Upper lobe of right lung (tissue), 1 donor: Measurements from ENCODE around the gene ACOXL. TPM values are rescaled to one million over a fixed set of nuclear protein-coding genes. Genes with fewer than 3 reads are reported as not detected.
A peak's percentile ranks its signal among the peaks of the same experiment; 100 is the strongest.
"Not testable (repeated sequence)": the region's sequence is repeated elsewhere in the genome, so short reads cannot be mapped to it uniquely, and the experiment has no call there.

ENCODE experiments used
- ATAC-seq: fragments of 200-7000 bp; cut with Tn5 transposase; one replicate; pipeline ENCODE4 v1.9.1; 2020; ENCODE audit warnings: mild to moderate bottlenecking, moderate library complexity
- DNase-seq: peaks from one replicate; pipeline ENCODE4 v3.0.0-alpha.2; 2020
- H3K27ac ChIP-seq: fragments of 200-600 bp; one replicate; pipeline ENCODE4 v1.8.0; 2022
- H3K27me3 ChIP-seq: fragments of 200-600 bp; one replicate; pipeline ENCODE4 v1.8.0; 2022; ENCODE audit warnings: mild to moderate bottlenecking
- H3K36me3 ChIP-seq: fragments of 200-600 bp; one replicate; pipeline ENCODE4 v1.8.0; 2022
- H3K4me1 ChIP-seq: fragments of 200-600 bp; one replicate; pipeline ENCODE4 v1.8.0; 2022
- H3K4me3 ChIP-seq: fragments of 200-600 bp; one replicate; pipeline ENCODE4 v1.8.0; 2022; ENCODE audit warnings: mild to moderate bottlenecking
- H3K9me3 ChIP-seq: fragments of 200-600 bp; one replicate; pipeline ENCODE4 v1.8.0; 2022
- CTCF ChIP-seq: fragments of 200-600 bp; IDR thresholded peaks from one replicate; pipeline ENCODE4 v1.8.0; 2022; ENCODE audit warnings: antibody characterized with exemption
- intact Hi-C: fragments of 100-400 bp; cut with DNase I; formaldehyde crosslinking; loops from one replicate; pipeline ENCODE4 v1.11.0; 2022
- long read RNA-seq: library from polyadenylated mRNA; unstranded; transcript quantifications from one replicate; pipeline ENCODE4 v2.0.0, GENCODE V29; 2021
- total RNA-seq: library from RNA; stranded (reverse); fragmentation: NEBNext Ultra II Directional; extraction: Animal tissue kit (Norgen Biotek cat#: 25700); gene quantifications from one replicate; pipeline ENCODE4 v1.2.1, GENCODE V29; 2021
- donor health status: DM: no; HTN: yes; CAD: no; lungs with severe emphysema.

The ACOXL gene
- total RNA-seq: 47.5 TPM
- long read RNA-seq, transcript ACOXL-205 (18 exons, 2,373 nt): major isoform, 9 of 77 reads
- long read RNA-seq, partial matches to known transcripts: 6 of 77 reads
- long read RNA-seq, other reads (novel, unspliced or antisense): 60 of 77 reads

GRCh38 chr2:110732422-110733413, at the start of gene ACOXL:
Gene ACOXL, plus strand, starts transcription at chr2:110732573. Its CDS starts 35,817 bp downstream, at chr2:110768390.
- Histone ChIP-seq H3K36me3 (no peaks in the 10 kb centered on the region), H3K9me3 (no peaks in the 10 kb centered on the region), H3K27me3 (peaks cover 26% of the 10 kb centered on the region), H3K4me1 (peaks cover 8% of the 10 kb centered on the region), H3K4me3 (peak within 1 kb of the TSS; percentile 56), H3K27ac (peak within 1 kb of the TSS; percentile 24)
- peak; percentile 95 for ATAC-seq
- DNase-seq: peak; percentile 94
- intact Hi-C loops: no loop called here
- no peak for TF ChIP-seq CTCF

DNA sequence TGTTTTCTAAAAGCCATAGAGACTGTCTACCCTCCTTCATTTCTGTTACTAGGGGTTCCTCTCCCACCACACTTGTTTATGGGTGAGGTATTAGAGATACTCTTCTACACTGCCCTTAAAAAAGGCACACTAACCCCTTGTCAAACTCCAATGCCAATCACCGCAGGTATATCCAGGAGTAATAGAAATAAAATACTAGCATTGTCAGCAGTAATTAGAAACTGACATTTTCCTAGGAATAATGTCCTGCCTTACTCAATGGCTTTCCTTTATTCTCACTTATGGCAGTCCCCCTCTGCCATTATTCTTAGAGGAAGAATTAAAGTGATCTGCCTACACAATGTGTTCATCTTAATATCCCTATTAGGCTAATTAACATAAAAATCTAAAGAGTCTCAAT, 49.5 kb upstream of the ACOXL start:
- TF ChIP-seq CTCF: no peak
- intact Hi-C loops: no loop called here
- peaks cover 11% of the 10 kb centered on the region for H3K4me1 ChIP-seq
- no peaks in the 10 kb centered on the region for H3K9me3 ChIP-seq
- H3K4me3 ChIP-seq: no peak overlapping the region
- H3K27ac ChIP-seq: no peak overlapping the region
- H3K36me3 ChIP-seq: no peaks in the 10 kb centered on the region
- no peaks in the 10 kb centered on the region for H3K27me3 ChIP-seq
- ATAC-seq (no peak), DNase-seq (no peak)

DNA sequence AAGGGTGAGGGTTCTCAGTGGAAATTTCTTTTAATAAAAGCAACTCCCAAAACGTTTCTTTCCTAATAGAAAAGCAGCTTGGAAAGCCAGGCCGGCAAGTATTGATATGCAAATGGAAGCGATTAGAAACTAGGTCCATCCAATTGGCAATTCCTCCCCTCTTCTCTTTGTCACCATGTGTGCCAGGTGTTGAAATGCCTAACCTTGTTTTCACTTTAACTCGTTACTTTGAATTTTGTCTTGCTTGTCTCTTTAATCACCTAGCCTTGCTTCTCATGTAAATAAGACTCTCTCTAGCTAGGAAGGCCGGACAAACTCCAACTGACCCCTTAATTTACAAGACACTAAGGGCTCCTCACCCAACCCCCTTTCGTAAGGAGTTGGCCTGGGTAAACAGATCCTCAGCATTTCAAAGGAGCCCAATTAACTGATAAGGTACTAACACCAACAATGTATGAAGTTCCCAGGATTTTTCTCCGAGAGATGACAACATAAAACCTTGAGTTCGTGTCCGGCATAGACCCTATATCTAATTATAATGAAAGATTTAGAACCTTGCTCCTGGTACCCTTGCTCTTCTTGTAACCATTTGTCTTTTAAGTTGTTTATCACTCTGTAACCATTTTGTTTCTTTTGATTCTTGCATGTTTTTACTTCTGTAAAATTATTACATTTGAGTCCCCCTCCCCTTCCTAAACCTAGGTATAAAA, 44.4 kb upstream of the ACOXL start:
- DNase-seq, intact Hi-C loops, H3K27ac ChIP-seq, H3K9me3 ChIP-seq, ATAC-seq, H3K27me3 ChIP-seq, H3K36me3 ChIP-seq, H3K4me3 ChIP-seq, H3K4me1 ChIP-seq: not testable (repeated sequence)

GRCh38 chr2:110688594-110689091, 43.7 kb upstream of the ACOXL start:
- Histone ChIP-seq H3K36me3 (no peaks in the 10 kb centered on the region), H3K4me3 (no peak overlapping the region), H3K27me3 (no peaks in the 10 kb centered on the region), H3K27ac (no peak overlapping the region), H3K4me1 (no peaks in the 10 kb centered on the region), H3K9me3 (no peaks in the 10 kb centered on the region)
- no peak for ATAC-seq
- DNase-seq: no peak
- intact Hi-C loops: no loop called here
- no peak for TF ChIP-seq CTCF

DNA sequence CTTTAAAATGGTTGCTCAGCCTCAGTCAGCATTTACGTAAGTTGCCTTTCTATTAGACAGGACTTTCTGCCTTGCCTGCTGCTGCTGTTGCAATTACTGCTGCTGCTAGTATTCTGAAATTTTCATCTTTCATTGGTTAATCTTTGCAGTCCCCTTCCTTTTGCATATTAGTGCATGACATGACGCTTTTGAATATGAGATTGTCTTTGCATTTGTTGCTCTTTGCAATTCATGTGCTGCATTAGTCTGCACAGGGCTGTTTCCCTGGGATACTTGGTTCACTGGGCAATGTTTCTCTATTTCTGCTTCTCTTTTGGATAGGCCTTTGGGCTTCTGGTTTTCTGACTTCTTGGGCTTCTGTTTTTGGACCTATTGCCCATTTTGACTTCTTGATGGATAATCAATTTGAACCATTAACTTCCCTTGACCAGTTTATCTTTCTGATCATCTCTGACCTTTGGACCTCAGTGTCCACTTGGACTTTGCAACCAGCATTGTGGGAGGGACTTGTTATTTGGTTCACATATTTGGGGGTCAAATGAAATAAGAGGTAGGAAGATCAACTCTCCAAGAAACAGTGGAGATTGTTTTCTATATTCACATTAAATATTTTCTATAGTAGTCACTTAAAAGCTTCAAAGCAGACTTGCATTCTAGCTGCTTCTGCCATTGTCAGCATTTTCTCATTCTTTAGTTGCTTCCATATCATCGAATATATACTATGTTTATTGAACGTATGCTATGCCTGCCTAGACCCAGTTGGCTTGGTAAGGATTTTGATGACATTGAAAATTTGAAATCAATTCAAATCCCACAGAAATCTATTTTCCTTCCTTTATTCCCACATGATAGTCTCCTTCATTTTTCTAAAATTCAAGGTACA, 42.0 kb upstream of the ACOXL start:
- H3K27ac ChIP-seq: no peak overlapping the region
- intact Hi-C loops: no loop called here
- no peak for DNase-seq
- H3K27me3 ChIP-seq: no peaks in the 10 kb centered on the region
- H3K4me3 ChIP-seq: no peak overlapping the region
- ATAC-seq: no peak
- TF ChIP-seq CTCF: no peak
- no peaks in the 10 kb centered on the region for H3K36me3 ChIP-seq
- no peaks in the 10 kb centered on the region for H3K9me3 ChIP-seq
- H3K4me1 ChIP-seq: no peaks in the 10 kb centered on the region
